D721Med (cell line): ENCODE data around the gene NTNG1.
"Not testable (repeated sequence)": the region's sequence is repeated elsewhere in the genome, so short reads cannot be mapped to it uniquely, and the experiment has no call there.

Source experiments
- DNase-seq: peaks from one replicate; pipeline ENCODE4 v3.0.0; 2011; ENCODE audit warnings: low spot score; ENCODE audit not compliant: insufficient read length
- FAIRE-seq: peaks from 2 replicates; lab custom pipeline; 2011; peaks lifted over from hg19 to GRCh38; lab: Jason Lieb, UNC
- CTCF ChIP-seq: IDR thresholded peaks from 2 replicates; pipeline ENCODE4 v1.5.1; 2012; ENCODE audit warnings: mild to moderate bottlenecking, control low read depth; ENCODE audit not compliant: insufficient read depth; ENCODE audit errors: missing control alignments

Gene NTNG1

GRCh38 chr1:107153014-107153413 is 12.2 kb downstream of the NTNG1 start:
- DNase-seq: no peak
- no peak for TF ChIP-seq CTCF
- FAIRE-seq: no peak

GRCh38 chr1:107158496-107158895 is 17.7 kb downstream of the NTNG1 start:
- FAIRE-seq (no peak), DNase-seq (no peak)
- no peak for TF ChIP-seq CTCF

- no peak for DNase-seq
- TF ChIP-seq CTCF: no peak
- FAIRE-seq: no peak
Observed at GRCh38 chr1:107158991-107159390, 18.2 kb downstream of the NTNG1 start.

- no peak for FAIRE-seq
- DNase-seq: no peak
- TF ChIP-seq CTCF: no peak
Observed at GRCh38 chr1:107162745-107163144, 21.9 kb downstream of the NTNG1 start.

- FAIRE-seq, DNase-seq: not testable (repeated sequence)
Observed at GRCh38 chr1:107164901-107165300, 24.1 kb downstream of the NTNG1 start.

- no peak for DNase-seq
- FAIRE-seq: no peak
- no peak for TF ChIP-seq CTCF
Observed at GRCh38 chr1:107169615-107170014, 28.8 kb downstream of the NTNG1 start.

GRCh38 chr1:107171333-107171732 is 30.5 kb downstream of the NTNG1 start:
- FAIRE-seq (no peak), DNase-seq (no peak)
- TF ChIP-seq CTCF: no peak

- DNase-seq (no peak), FAIRE-seq (no peak)
- no peak for TF ChIP-seq CTCF
Observed at GRCh38 chr1:107172450-107173170, 31.8 kb downstream of the NTNG1 start.
